GM11168 (cell line): ENCODE results near the gene JAZF1.
"Not testable (repeated sequence)": the region's sequence is repeated elsewhere in the genome, so short reads cannot be mapped to it uniquely, and the experiment has no call there.

Source experiments
- in situ Hi-C: fragments of 300-500 bp; cut with MboI; formaldehyde crosslinking; loops from one replicate; pipeline ENCODE4 v1.12.0; 2022; ENCODE audit warnings: low sequenced_read_pairs; ENCODE audit not compliant: unreplicated experiment

The JAZF1 gene

GRCh38 chr7:28020302-28020940 lies 160.2 kb downstream of the JAZF1 start:
- in situ Hi-C loops, result no loop called here

GRCh38 chr7:28018856-28019465 lies 161.6 kb downstream of the JAZF1 start:
- in situ Hi-C loops, result no loop called here

GRCh38 chr7:28018446-28018845 lies 162.1 kb downstream of the JAZF1 start:
- in situ Hi-C loops, result no loop called here

GRCh38 chr7:28018020-28018419 lies 162.6 kb downstream of the JAZF1 start:
- in situ Hi-C loops, result no loop called here

- in situ Hi-C loops, result no loop called here
Observed at GRCh38 chr7:28017372-28017771, 163.2 kb downstream of the JAZF1 start.

- in situ Hi-C loops, result no loop called here
Observed at GRCh38 chr7:28016297-28016696, 164.3 kb downstream of the JAZF1 start.

- in situ Hi-C loops, result no loop called here
Observed at GRCh38 chr7:28015169-28015568, 165.4 kb downstream of the JAZF1 start.

GRCh38 chr7:28014340-28014739 lies 166.3 kb downstream of the JAZF1 start:
- in situ Hi-C loops, result not testable (repeated sequence)

GRCh38 chr7:28013441-28013840 lies 167.2 kb downstream of the JAZF1 start:
- in situ Hi-C loops, result no loop called here

- in situ Hi-C loops, result no loop called here
Observed at GRCh38 chr7:28013019-28013418, 167.6 kb downstream of the JAZF1 start.

GRCh38 chr7:28008911-28009310 lies 171.7 kb downstream of the JAZF1 start:
- in situ Hi-C loops, result no loop called here

- in situ Hi-C loops, result no loop called here
Observed at GRCh38 chr7:28008171-28008570, 172.4 kb downstream of the JAZF1 start.

GRCh38 chr7:28006491-28006890 lies 174.1 kb downstream of the JAZF1 start:
- in situ Hi-C loops, result no loop called here

- in situ Hi-C loops, result no loop called here
Observed at GRCh38 chr7:28005847-28006231, 174.8 kb downstream of the JAZF1 start.

- in situ Hi-C loops, result no loop called here
Observed at GRCh38 chr7:28005075-28005846, 175.3 kb downstream of the JAZF1 start.

GRCh38 chr7:28003408-28003807 lies 177.2 kb downstream of the JAZF1 start:
- in situ Hi-C loops, result no loop called here

- in situ Hi-C loops, result no loop called here
Observed at GRCh38 chr7:28002638-28003037, 178.0 kb downstream of the JAZF1 start.

- in situ Hi-C loops, result no loop called here
Observed at GRCh38 chr7:28001896-28002295, 178.7 kb downstream of the JAZF1 start.

GRCh38 chr7:27999829-28000228 lies 180.8 kb downstream of the JAZF1 start:
- in situ Hi-C loops, result no loop called here

GRCh38 chr7:27998382-27998781 lies 182.2 kb downstream of the JAZF1 start:
- in situ Hi-C loops, result no loop called here

- in situ Hi-C loops, result no loop called here
Observed at GRCh38 chr7:27997188-27997707, 183.3 kb downstream of the JAZF1 start.
